Spleen (tissue), 11 donors: ENCODE data around the gene ANKS1B. TPM values are rescaled to one million over a fixed set of nuclear protein-coding genes. Genes with fewer than 3 reads are reported as not detected.

Experiments used
- DNase-seq: peaks from one replicate; pipeline ENCODE4 v3.0.0-alpha.2; 2020
- H3K27ac ChIP-seq, 8 donors: fragments of 200-600 bp; sonication (generic) in 7 of 8; 1 replicate in 4 of 8; 2 replicates in 4 of 8; pipeline versions ENCODE4 v1.5.0 to v1.8.0; 2016 to 2021; ENCODE audit warnings: inconsistent platforms in 4 of 8, mild to moderate bottlenecking in 4 of 8, moderate library complexity in 1 of 8
- H3K27me3 ChIP-seq, 7 donors: fragments of 200-600 bp; sonication (generic) in 6 of 7; replicated peaks in 1 of 7; 1 replicate in 4 of 7; 2 replicates in 3 of 7; pipeline versions ENCODE4 v1.5.0 to v1.8.0; 2016 to 2021; ENCODE audit warnings: inconsistent platforms in 3 of 7, mild to moderate bottlenecking in 1 of 7
- H3K36me3 ChIP-seq, 6 donors: fragments of 200-600 bp; sonication (generic) in 5 of 6; 1 replicate in 4 of 6; 2 replicates in 2 of 6; pipeline versions ENCODE4 v1.5.0 to v1.8.0; 2016 to 2021; ENCODE audit warnings: inconsistent platforms in 2 of 6
- H3K4me1 ChIP-seq, 6 donors: fragments of 200-600 bp; sonication (generic) in 5 of 6; 1 replicate in 3 of 6; 2 replicates in 3 of 6; pipeline versions ENCODE4 v1.5.0 to v1.8.0; 2016 to 2021; ENCODE audit warnings: inconsistent platforms in 3 of 6
- H3K4me3 ChIP-seq, 8 donors: fragments of 200-600 bp; sonication (generic) in 7 of 8; 1 replicate in 4 of 8; 2 replicates in 4 of 8; pipeline versions ENCODE4 v1.5.0 to v1.8.0; 2016 to 2021; ENCODE audit warnings: inconsistent platforms in 4 of 8, mild to moderate bottlenecking in 4 of 8, moderate library complexity in 2 of 8
- H3K9me3 ChIP-seq, 8 donors: fragments of 200-600 bp; sonication (generic) in 7 of 8; 1 replicate in 4 of 8; 2 replicates in 4 of 8; pipeline versions ENCODE4 v1.5.0 to v1.8.0; 2016 to 2021; ENCODE audit warnings: inconsistent platforms in 4 of 8
- POLR2A ChIP-seq, 3 donors: fragments of 450-650 bp; IDR thresholded peaks; one replicate each; pipeline ENCODE4 v1.5.1; 2017; ENCODE audit warnings: antibody characterized with exemption in 3 of 3, mild to moderate bottlenecking in 1 of 3
- POLR2AphosphoS5 ChIP-seq, 3 donors: sonication (generic); formaldehyde crosslinking; IDR thresholded peaks; one replicate each; pipeline ENCODE4 v1.5.1; 2017; ENCODE audit warnings: antibody characterized with exemption in 3 of 3
- WGBS, 5 donors: extraction: QIAGEN DNeasy Blood & Tissue Kit in 3 of 5; methylation state at CpG; one replicate each; pipeline versions ENCODE4 v1.1.5 to v1.1.7; 2013 to 2018; 5-methylcytosine and 5-hydroxymethylcytosine counted together
- intact Hi-C: fragments of 100-400 bp; cut with DNase I; formaldehyde crosslinking; loops from one replicate; pipeline ENCODE4 v1.15.0; 2023; ENCODE audit warnings: low total_unique reads
- polyA plus RNA-seq, 3 donors: library from polyadenylated mRNA; stranded (reverse); fragments of 200-250 nt; gene quantifications; one replicate each; pipeline ENCODE4 v1.2.1, GENCODE V29; 2013
- total RNA-seq, 7 donors: library from RNA; depleted of rRNA in 3 of 7; stranded (reverse); fragments of >200 nt in 3 of 7; fragmentation: NEBNext Ultra II Directional in 4 of 7; extraction: Animal tissue kit (Norgen Biotek cat#: 25700) in 4 of 7; gene quantifications; one replicate each; pipeline versions ENCODE4 v1.1.0 to v1.2.1, GENCODE V29; 2016 to 2021
- TF ChIP-seq, protein P1 (sequence below), 11 experiments: fragments of 200-600 bp in 7 of 11; fragments of 450-650 bp in 4 of 11; sonication (generic) in 4 of 11; IDR thresholded peaks in 8 of 11; conservative IDR thresholded peaks in 3 of 11; 1 replicate in 7 of 11; 2 replicates in 4 of 11; pipeline versions ENCODE4 v1.4.0 to v1.8.0; 2016 to 2021; ENCODE audit warnings: antibody characterized with exemption in 11 of 11, inconsistent platforms in 4 of 11, mild to moderate bottlenecking in 1 of 11
- donor health status: healthy with polysubstance abuse.
- donor health status: DM: no; HTN: no; CAD: no; lungs with moderate emphysema.
- donor health status: DM: no; HTN: no; CAD: no.
- donor health status: Bipolar disorder and iron deficiency.
- donor health status: healthy.
- donor health status: DM: no; HTN: no; CAD: no.
- donor health status: DM: yes; HTN: yes; CAD: no.

ANKS1B gene
- total and polyA plus RNA-seq, 10 donors, result 0.21 to 8.0 (median 4.2) TPM

DNA sequence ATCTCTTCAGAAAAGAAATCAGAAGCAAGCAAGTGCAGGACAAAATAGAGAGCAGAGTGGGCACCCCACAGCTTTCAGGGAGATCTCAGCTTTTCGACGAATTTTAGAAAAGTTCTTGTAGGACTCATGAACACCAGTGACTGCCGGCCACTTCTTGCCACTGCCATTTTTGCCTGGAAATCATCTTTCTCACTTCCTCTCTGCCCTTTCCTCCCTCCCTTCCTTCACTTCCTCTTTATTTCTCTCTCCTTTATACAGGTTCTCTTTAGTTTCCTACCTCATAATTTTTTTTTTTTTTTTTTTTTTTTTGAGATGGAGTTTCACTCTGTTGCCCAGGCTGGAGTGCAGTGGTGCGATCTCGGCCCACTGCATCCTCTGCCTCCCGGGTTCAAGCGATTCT, 1154.1 kb downstream of the ANKS1B start:
- WGBS, 5 donors, result 80 to 91% (median 89%) methylated on average over 7 of the region's 7 CpGs
- Histone ChIP-seq H3K4me3 (no peak overlapping the region), H3K27ac (no peak overlapping the region), H3K4me1 (no peaks in the 10 kb centered on the region), H3K27me3 (peaks cover 0 to 54% (median 5%) of the 10 kb centered on the region in 7 donors), H3K9me3 (no peaks in the 10 kb centered on the region), H3K36me3 (no peaks in the 10 kb centered on the region)
- intact Hi-C loops, result no loop called here
- TF ChIP-seq, protein P1, sequence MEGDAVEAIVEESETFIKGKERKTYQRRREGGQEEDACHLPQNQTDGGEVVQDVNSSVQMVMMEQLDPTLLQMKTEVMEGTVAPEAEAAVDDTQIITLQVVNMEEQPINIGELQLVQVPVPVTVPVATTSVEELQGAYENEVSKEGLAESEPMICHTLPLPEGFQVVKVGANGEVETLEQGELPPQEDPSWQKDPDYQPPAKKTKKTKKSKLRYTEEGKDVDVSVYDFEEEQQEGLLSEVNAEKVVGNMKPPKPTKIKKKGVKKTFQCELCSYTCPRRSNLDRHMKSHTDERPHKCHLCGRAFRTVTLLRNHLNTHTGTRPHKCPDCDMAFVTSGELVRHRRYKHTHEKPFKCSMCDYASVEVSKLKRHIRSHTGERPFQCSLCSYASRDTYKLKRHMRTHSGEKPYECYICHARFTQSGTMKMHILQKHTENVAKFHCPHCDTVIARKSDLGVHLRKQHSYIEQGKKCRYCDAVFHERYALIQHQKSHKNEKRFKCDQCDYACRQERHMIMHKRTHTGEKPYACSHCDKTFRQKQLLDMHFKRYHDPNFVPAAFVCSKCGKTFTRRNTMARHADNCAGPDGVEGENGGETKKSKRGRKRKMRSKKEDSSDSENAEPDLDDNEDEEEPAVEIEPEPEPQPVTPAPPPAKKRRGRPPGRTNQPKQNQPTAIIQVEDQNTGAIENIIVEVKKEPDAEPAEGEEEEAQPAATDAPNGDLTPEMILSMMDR (IDR thresholded peaks at IDR 0.05 in 8 of 11, conservative IDR thresholded peaks at IDR 0.05 in 3 of 11), result no peak
- TF ChIP-seq POLR2A (IDR thresholded peaks at IDR 0.05) (no peak), POLR2AphosphoS5 (IDR thresholded peaks at IDR 0.05) (no peak)
- DNase-seq, result no peak

DNA sequence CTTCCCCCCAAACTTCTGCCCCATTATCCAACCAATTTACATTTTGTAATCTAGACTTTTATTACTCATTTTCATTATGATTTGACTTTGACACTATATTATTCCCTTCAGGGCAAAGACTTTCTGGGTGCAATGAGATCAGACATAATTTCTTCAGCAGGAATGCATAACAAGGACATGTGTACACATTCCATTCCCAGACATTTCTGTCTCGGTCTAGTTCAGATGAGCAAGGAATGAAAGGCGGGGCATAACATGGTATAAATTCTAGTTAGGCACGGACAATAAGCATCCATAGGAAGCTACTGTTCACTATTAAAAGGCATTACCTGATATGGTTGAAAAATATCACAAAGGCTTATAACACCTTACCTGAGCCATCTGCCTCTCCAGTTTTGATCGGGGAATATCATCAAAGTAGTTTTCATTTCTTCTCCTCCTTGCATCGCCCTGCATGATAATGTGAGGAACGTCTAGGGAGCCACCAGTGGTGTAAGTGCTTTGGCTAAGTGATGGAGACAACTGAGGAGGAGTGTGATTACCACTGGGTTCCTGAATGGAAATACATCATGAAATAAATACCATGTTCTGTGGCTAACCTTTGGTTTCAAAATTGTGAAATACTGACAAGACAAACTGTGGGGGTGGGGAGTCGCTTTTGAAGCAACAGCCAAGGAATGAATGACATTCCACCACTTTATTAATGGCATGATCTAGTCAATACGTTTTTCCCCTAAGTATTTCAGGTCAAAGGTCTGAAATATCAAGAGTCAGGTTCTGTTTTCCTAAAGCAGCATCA, 1155.7 kb downstream of the ANKS1B start:
- intact Hi-C loops, result no loop called here
- no peak for TF ChIP-seq POLR2A (IDR thresholded peaks at IDR 0.05)
- TF ChIP-seq, protein P1 (IDR thresholded peaks at IDR 0.05 in 8 of 11, conservative IDR thresholded peaks at IDR 0.05 in 3 of 11), result no peak
- Histone ChIP-seq H3K4me1 (no peaks in the 10 kb centered on the region), H3K36me3 (no peaks in the 10 kb centered on the region), H3K27me3 (peaks cover 0 to 45% (median 5%) of the 10 kb centered on the region in 7 donors), H3K4me3 (no peak overlapping the region), H3K27ac (no peak overlapping the region), H3K9me3 (no peaks in the 10 kb centered on the region)
- WGBS, 5 donors, result 82 to 88% (median 84%) methylated on average over 8 of the region's 8 CpGs
- no peak for DNase-seq

DNA sequence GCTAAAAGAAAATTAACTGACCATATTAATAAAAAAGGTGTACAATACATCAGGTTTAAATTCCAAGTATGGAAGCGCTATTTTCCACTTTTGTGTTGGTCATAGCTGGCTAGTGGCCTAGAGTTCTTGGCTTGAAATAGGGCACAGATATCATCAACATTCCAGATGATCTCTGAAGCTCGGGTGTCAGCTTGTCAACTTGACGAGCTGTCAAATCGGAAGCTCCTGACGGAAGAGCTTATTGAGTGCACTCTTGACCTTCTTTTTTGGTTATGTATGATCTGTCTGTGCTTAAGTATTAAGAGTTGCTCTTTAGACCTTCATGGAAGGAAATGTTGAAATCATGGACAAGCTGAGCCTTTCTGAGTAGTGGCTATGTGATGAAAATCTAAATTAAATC, 1161.7 kb downstream of the ANKS1B start:
- Histone ChIP-seq H3K36me3 (no peaks in the 10 kb centered on the region), H3K9me3 (no peaks in the 10 kb centered on the region), H3K4me1 (peaks cover 0 to 15% (median 0%) of the 10 kb centered on the region in 6 donors), H3K27me3 (peaks cover 0 to 24% (median 7%) of the 10 kb centered on the region in 7 donors), H3K27ac (no peak overlapping the region), H3K4me3 (no peak overlapping the region)
- 62 to 80% (median 75%) methylated on average over 5 of the region's 5 CpGs for WGBS, 5 donors
- intact Hi-C loops, result no loop called here
- no peak for DNase-seq
- TF ChIP-seq, protein P1 (IDR thresholded peaks at IDR 0.05 in 8 of 11, conservative IDR thresholded peaks at IDR 0.05 in 3 of 11), result no peak
- TF ChIP-seq POLR2AphosphoS5 (IDR thresholded peaks at IDR 0.05) (peak in 1 of 3 donors; percentile 46), POLR2A (IDR thresholded peaks at IDR 0.05) (no peak)

DNA sequence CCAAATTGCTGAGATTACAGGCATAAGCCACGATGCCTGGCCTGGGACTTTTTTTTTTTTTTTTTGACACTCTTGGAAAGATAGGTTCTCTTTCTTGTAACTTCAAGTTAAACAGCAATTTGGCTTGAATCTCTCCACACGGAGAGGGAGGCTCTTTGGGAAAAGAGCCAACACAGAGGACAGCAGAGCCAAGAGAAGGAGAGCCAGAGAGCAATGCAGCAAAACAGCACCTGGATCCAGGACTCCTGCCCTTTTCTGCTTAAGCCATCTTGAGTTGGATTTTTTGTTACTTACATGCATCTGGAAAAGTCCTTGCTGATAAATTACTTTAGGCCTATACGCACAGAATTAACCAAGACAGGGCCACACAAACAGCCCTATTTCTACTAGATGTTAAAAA, 1162.9 kb downstream of the ANKS1B start:
- intact Hi-C loops, result no loop called here
- Histone ChIP-seq H3K27me3 (peaks cover 0 to 13% (median under 1%) of the 10 kb centered on the region in 7 donors), H3K4me3 (no peak overlapping the region), H3K36me3 (no peaks in the 10 kb centered on the region), H3K4me1 (peaks cover 0 to 15% (median 0%) of the 10 kb centered on the region in 6 donors), H3K9me3 (no peaks in the 10 kb centered on the region), H3K27ac (no peak overlapping the region)
- no peak for DNase-seq
- no peak for TF ChIP-seq POLR2AphosphoS5 (IDR thresholded peaks at IDR 0.05)
- TF ChIP-seq, protein P1 (IDR thresholded peaks at IDR 0.05 in 8 of 11, conservative IDR thresholded peaks at IDR 0.05 in 3 of 11), result no peak
- TF ChIP-seq POLR2A (IDR thresholded peaks at IDR 0.05), result no peak
- 58 to 75% (median 65%) methylated on average over 3 of the region's 3 CpGs for WGBS, 5 donors
